ENCODE measurements around the gene FRAS1. TPM values are rescaled to one million over a fixed set of nuclear protein-coding genes. Genes with fewer than 3 reads are reported as not detected.

The FRAS1 gene
- total RNA-seq, 2 experiments from 2014 or later, result not detected

GRCh38 chr4:78410225-78410624 lies 353.1 kb downstream of the FRAS1 start:
- Histone ChIP-seq H3K27me3 (ENCODE audit: control insufficient read depth in 1 of 2, insufficient read depth in 2 of 2, low read length in 2 of 2) (peaks cover 0 to 3% of the 10 kb centered on the region in 2 experiments), H3K9me3 (ENCODE audit: control insufficient read depth in 1 of 2, insufficient read depth in 1 of 2, low read length in 2 of 2) (no peaks in the 10 kb centered on the region), H3K4me1 (ENCODE audit: insufficient read depth, low read length) (no peaks in the 10 kb centered on the region), H3K4me3 (ENCODE audit: low read length) (no peak overlapping the region), H3K36me3 (ENCODE audit: insufficient read depth, low read length) (no peaks in the 10 kb centered on the region), H3K27ac (ENCODE audit: low read depth in 1 of 2, low read length in 2 of 2) (no peak overlapping the region)
- no peak for ATAC-seq (ENCODE audit: poor library complexity)
- intact Hi-C loops (cut with DNase I, micrococcal nuclease), result no loop called here
- no peaks in the 10 kb centered on the region for H3K36me3 Mint-ChIP-seq (ENCODE audit: low read depth)
- TF ChIP-seq CTCF (IDR thresholded peaks at IDR 0.05), result no peak
- no peak for DNase-seq
- no peaks in the 10 kb centered on the region for H3K4me1 Mint-ChIP-seq (ENCODE audit: low read depth)
- H3K9me3 Mint-ChIP-seq, result no peaks in the 10 kb centered on the region
- H3K27ac Mint-ChIP-seq, result no peak overlapping the region
- ChIA-PET CTCF (no interaction called here), POLR2A (no interaction called here)
- H3K4me3 Mint-ChIP-seq, result no peak overlapping the region
- H3K27me3 Mint-ChIP-seq, result peaks cover 5% of the 10 kb centered on the region

DNA sequence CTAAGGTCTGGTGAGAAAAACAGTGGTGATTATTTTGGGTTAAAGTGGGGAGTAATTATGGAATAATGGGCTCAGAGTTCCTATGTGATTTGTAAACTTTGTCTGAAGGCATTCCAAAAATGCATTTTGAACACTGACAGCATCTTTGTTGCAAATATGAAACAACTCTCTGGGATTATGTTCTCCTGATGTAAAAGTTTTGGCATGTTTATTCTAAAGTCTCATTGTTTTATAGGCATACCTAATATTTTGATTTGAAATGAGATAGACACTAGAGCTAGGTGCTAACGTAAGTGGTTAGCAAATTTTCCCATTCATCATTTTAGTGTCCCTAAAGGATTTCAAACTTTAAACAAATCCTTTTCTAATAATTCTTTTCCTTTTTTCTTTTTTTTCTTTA lies 353.6 kb downstream of the FRAS1 start:
- no peaks in the 10 kb centered on the region for H3K4me1 Mint-ChIP-seq (ENCODE audit: low read depth)
- H3K4me1 ChIP-seq (ENCODE audit: insufficient read depth, low read length), result no peaks in the 10 kb centered on the region
- CTCF ChIA-PET, result no interaction called here
- H3K4me3 Mint-ChIP-seq, result no peak overlapping the region
- intact Hi-C loops (cut with DNase I, micrococcal nuclease), result no loop called here
- H3K27me3 Mint-ChIP-seq, result peaks cover 5% of the 10 kb centered on the region
- POLR2A ChIA-PET, result no interaction called here
- H3K9me3 ChIP-seq (ENCODE audit: control insufficient read depth in 1 of 2, insufficient read depth in 1 of 2, low read length in 2 of 2), result no peaks in the 10 kb centered on the region
- H3K27ac ChIP-seq (ENCODE audit: low read depth in 1 of 2, low read length in 2 of 2), result no peak overlapping the region
- H3K9me3 Mint-ChIP-seq, result no peaks in the 10 kb centered on the region
- DNase-seq (no peak), ATAC-seq (ENCODE audit: poor library complexity) (no peak)
- TF ChIP-seq CTCF (IDR thresholded peaks at IDR 0.05), result no peak
- no peak overlapping the region for H3K4me3 ChIP-seq (ENCODE audit: low read length)
- H3K27me3 ChIP-seq (ENCODE audit: control insufficient read depth in 1 of 2, insufficient read depth in 2 of 2, low read length in 2 of 2), result peaks cover 0 to 3% of the 10 kb centered on the region in 2 experiments
- no peaks in the 10 kb centered on the region for H3K36me3 Mint-ChIP-seq (ENCODE audit: low read depth)
- no peak overlapping the region for H3K27ac Mint-ChIP-seq
- H3K36me3 ChIP-seq (ENCODE audit: insufficient read depth, low read length), result no peaks in the 10 kb centered on the region

GRCh38 chr4:78414116-78414515 lies 357.0 kb downstream of the FRAS1 start:
- DNase-seq (no peak), ATAC-seq (ENCODE audit: poor library complexity) (no peak)
- no peak for TF ChIP-seq CTCF (IDR thresholded peaks at IDR 0.05)
- CTCF ChIA-PET, result no interaction called here
- Histone ChIP-seq H3K9me3 (ENCODE audit: control insufficient read depth in 1 of 2, insufficient read depth in 1 of 2, low read length in 2 of 2) (no peaks in the 10 kb centered on the region), H3K27me3 (ENCODE audit: control insufficient read depth in 1 of 2, insufficient read depth in 2 of 2, low read length in 2 of 2) (peaks cover 3 to 6% of the 10 kb centered on the region in 2 experiments), H3K4me3 (ENCODE audit: low read length) (no peak overlapping the region), H3K36me3 (ENCODE audit: insufficient read depth, low read length) (no peaks in the 10 kb centered on the region), H3K4me1 (ENCODE audit: insufficient read depth, low read length) (no peaks in the 10 kb centered on the region), H3K27ac (ENCODE audit: low read depth in 1 of 2, low read length in 2 of 2) (no peak overlapping the region)
- Mint-ChIP-seq H3K36me3 (ENCODE audit: low read depth) (no peaks in the 10 kb centered on the region), H3K4me1 (ENCODE audit: low read depth) (no peaks in the 10 kb centered on the region), H3K9me3 (no peaks in the 10 kb centered on the region), H3K27ac (no peak overlapping the region), H3K27me3 (peaks cover 9% of the 10 kb centered on the region), H3K4me3 (no peak overlapping the region)
- POLR2A ChIA-PET, result no interaction called here
- intact Hi-C loops (cut with DNase I, micrococcal nuclease), result no loop called here

All from CD4-positive, alpha-beta T cell (primary cell).